Stimulated activated CD8-positive, alpha-beta memory T cell treated with anti-CD3 and anti-CD28 coated beads, Interleukin-7, amount 100 ng/mL, for 48 hours (primary cell): ENCODE results near the gene ZNF358.
A peak's percentile ranks its signal among the peaks of the same experiment; 100 is the strongest.

ENCODE experiments used
- DNase-seq, 2 donors: peaks; one replicate each; pipeline ENCODE4 v3.0.0-alpha.2; 2020; ENCODE audit warnings: low read depth in 1 of 2; ENCODE audit errors: extremely low read depth in 1 of 2

Gene ZNF358

GRCh38 chr19:7519361-7520130 is 3.6 kb downstream of the ZNF358 start:
- no peak for DNase-seq

DNA sequence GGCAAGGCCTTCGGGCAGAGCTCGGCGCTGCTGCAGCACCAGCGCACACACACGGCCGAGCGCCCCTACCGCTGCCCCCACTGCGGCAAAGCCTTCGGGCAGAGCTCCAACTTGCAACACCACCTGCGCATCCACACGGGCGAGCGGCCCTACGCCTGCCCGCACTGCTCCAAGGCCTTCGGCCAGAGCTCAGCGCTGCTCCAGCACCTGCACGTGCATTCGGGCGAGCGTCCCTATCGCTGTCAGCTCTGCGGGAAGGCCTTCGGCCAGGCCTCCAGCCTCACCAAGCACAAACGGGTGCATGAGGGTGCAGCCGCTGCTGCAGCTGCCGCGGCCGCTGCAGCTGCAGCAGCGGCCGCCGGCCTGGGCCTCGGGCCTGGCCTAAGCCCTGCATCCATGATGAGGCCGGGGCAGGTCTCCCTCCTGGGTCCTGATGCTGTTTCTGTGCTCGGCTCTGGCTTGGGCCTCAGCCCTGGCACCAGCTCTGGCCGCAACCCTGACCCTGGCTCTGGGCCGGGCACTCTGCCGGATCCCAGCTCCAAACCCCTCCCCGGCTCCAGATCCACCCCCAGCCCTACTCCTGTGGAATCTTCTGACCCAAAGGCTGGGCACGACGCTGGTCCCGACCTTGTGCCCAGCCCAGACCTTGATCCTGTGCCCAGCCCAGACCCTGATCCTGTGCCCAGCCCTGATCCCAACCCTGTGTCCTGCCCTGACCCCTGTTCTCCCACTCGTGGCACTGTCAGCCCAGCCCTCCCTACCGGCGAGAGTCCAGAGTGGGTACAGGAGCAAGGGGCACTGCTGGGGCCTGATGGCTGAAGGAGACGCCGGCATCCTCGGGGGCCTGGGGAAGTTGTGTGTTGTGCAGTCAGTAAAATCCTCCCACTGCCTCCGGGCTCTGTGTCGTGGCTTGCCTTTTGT is 4.5 kb downstream of the ZNF358 start:
- DNase-seq: no peak

- DNase-seq: no peak
Measured at GRCh38 chr19:7521551-7522071, 5.7 kb downstream of the ZNF358 start.

DNA sequence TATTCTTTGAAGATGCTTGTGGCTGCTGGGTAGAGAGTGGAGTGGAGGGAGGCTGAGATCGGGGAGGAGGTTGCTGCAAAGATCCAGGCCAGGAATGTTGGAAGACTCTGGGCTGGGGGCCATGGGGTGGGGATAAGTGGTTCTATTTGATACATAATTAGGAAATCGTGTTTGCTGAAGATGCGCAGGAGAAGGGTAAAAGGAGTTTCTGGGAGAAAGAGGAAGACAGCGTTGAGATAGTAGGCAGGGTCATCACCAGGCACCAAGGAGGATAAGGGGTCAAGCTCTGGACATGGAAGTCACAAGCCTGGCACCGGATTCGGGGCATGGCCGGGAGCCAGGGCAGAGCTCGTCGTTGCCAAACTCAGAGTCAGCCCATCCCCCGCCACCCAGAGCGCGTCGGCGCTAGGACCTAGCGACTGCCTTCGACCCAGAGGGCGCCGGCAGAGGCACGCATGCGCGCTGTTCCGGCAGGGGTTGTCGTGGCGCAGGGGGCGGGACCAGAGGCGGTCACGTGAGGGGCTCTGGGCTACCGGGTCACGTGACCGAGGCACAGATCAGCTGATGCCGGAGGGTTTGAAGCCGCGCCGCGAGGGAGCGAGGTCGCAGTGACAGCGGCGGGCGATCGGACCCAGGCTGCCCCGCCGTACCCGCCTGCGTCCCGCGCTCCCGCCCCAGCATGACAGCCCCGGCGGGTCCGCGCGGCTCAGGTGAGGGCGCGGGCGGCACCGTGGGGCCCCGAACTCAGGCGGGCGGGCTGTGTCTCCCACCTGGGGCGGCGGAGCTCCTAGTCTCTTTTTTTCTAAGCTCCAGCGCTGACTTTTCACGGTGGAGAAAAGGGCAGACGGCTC is 6.4 kb downstream of the ZNF358 start, which contains the start of gene MCOLN1:
Gene MCOLN1, plus strand, starts transcription at position 553 of the 851 bp plus-strand sequence. Its CDS starts 127 bp downstream, at position 680.
- DNase-seq: peak; percentile 99

- DNase-seq: no peak
Measured at GRCh38 chr19:7522923-7523667, 7.2 kb downstream of the ZNF358 start.

- no peak for DNase-seq
Measured at GRCh38 chr19:7524523-7524922, 8.6 kb downstream of the ZNF358 start.

DNA sequence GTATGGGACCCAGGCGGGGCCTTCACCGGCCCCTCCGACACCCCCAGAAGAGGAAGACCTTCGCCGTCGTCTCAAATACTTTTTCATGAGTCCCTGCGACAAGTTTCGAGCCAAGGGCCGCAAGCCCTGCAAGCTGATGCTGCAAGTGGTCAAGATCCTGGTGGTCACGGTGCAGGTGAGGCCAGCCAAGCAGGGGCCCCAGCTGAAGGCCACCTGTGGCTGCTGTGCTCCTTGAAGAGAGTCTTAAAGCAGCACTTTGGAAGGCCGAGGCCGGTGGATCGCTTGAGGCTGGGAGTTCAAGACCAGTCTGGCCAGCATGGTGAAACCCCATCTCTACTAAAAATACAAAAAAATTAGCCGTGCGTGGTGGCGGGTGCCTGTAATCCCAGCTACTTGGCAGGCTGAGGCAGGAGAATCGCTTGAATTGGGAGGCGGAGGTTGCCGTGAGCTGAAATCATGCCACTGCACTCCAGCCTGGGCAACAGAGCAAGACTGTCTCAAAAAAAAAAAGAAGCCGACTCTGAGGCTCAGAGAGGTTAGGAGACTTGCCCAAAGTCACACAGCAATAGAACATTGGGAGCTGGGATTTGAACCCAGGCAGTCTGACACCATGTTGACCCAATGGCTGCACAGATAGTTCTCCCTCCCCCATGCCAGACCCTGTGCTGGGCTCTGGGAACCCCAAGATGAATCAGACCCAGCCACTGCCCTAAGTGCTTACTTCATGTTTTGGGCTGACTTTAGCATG is 9.3 kb downstream of the ZNF358 start:
- no peak for DNase-seq

DNA sequence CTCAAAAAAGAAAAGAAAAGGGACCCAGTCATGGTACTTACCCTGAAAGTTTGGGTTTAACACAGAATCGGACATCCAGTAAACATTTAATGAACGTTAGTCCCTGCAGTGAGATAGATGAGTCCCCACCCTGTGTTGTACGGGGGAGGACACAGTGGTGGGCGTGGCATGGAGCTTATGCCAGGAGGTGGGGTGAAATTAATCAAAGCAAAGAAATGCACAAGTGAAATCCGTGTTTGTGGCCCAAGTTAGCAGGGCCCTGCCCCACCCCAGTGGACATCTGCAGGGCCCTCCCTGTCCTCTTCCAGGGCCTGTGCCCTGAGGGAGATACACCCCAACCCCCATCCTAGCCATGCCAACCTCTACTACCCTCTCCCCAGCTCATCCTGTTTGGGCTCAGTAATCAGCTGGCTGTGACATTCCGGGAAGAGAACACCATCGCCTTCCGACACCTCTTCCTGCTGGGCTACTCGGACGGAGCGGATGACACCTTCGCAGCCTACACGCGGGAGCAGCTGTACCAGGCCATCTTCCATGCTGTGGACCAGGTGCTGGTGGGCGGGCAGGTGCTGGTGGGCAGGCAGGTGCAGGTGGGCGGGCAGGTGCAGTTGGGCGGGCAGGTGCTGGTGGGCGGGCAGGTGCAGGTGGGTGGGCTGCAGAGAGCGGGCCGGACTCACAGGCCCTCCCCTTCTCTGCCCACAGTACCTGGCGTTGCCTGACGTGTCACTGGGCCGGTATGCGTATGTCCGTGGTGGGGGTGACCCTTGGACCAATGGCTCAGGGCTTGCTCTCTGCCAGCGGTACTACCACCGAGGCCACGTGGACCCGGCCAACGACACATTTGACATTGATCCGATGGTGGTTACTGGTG is 10.4 kb downstream of the ZNF358 start:
- DNase-seq: no peak

- no peak for DNase-seq
Measured at GRCh38 chr19:7527516-7528191, 11.8 kb downstream of the ZNF358 start.

GRCh38 chr19:7528192-7528519 is 12.3 kb downstream of the ZNF358 start:
- no peak for DNase-seq

DNA sequence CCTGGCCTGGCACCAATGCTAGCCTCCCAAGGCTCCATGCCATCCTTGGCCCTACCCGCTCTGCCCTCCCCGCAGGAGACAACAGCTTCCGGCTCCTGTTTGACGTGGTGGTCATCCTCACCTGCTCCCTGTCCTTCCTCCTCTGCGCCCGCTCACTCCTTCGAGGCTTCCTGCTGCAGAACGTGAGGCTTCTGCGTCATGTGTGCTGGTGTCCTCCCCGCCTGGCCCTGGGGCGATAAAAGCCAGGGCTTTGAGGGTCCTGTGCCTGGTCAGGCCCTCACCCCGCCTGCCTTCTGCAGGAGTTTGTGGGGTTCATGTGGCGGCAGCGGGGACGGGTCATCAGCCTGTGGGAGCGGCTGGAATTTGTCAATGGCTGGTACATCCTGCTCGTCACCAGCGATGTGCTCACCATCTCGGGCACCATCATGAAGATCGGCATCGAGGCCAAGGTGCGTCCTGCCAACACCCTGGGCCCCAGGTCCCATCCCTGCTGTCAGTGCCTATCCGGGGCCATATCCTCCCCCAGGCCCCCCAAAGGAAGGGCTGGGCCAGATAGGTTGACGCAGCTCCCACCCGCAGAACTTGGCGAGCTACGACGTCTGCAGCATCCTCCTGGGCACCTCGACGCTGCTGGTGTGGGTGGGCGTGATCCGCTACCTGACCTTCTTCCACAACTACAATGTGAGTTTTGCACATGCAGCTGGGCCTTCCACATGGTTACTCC is 12.8 kb downstream of the ZNF358 start:
- no peak for DNase-seq

- no peak for DNase-seq
Measured at GRCh38 chr19:7529246-7529600, 13.3 kb downstream of the ZNF358 start.

- no peak for DNase-seq
Measured at GRCh38 chr19:7529610-7530490, 13.9 kb downstream of the ZNF358 start.

DNA sequence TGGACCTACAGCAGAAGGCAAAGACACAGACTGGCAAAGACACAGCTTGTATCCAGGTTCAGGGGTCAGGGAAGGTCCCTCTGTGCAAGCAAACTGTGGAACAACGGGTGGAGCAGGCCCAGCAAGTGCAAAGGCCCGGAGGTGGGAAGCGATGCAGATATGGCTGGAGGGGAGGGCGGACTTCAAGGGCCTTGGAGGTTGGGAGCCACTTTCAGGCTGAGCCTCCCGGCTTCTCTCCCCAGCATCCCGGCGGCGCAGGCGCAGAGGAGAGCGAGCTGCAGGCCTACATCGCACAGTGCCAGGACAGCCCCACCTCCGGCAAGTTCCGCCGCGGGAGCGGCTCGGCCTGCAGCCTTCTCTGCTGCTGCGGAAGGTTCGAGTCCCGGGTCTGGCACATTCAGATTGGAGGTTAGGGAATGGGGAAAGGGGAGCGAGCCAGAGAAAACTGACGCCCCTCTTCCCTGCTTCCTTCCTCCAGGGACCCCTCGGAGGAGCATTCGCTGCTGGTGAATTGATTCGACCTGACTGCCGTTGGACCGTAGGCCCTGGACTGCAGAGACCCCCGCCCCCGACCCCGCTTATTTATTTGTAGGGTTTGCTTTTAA is 17.5 kb downstream of the ZNF358 start:
- no peak for DNase-seq

GRCh38 chr19:7533925-7534480 is 18.1 kb downstream of the ZNF358 start:
- peak; percentile 60 to 75 for DNase-seq
